Ascending aorta (tissue), 2 donors: Measurements from ENCODE around the gene ZNF607. TPM values are rescaled to one million over a fixed set of nuclear protein-coding genes. Genes with fewer than 3 reads are reported as not detected.
A peak's percentile ranks its signal among the peaks of the same experiment; 100 is the strongest.
"Not testable (repeated sequence)": the region's sequence is repeated elsewhere in the genome, so short reads cannot be mapped to it uniquely, and the experiment has no call there.

ENCODE experiments used
- DNase-seq, 2 donors: peaks; one replicate each; pipeline ENCODE4 v3.0.0-alpha.2; 2019; ENCODE audit warnings: low spot score in 2 of 2
- H3K27ac ChIP-seq, 2 donors: fragments of 200-600 bp; sonication (generic); one replicate each; pipeline ENCODE4 v1.5.1; 2016 to 2017; ENCODE audit warnings: mild to moderate bottlenecking in 1 of 2
- H3K27me3 ChIP-seq: fragments of 200-600 bp; sonication (generic); one replicate; pipeline ENCODE4 v1.5.1; 2017
- H3K36me3 ChIP-seq, 2 donors: fragments of 200-600 bp; sonication (generic); one replicate each; pipeline ENCODE4 v1.5.1; 2016
- H3K4me1 ChIP-seq, 2 donors: fragments of 200-600 bp; sonication (generic); one replicate each; pipeline ENCODE4 v1.5.1; 2016 to 2017; ENCODE audit warnings: mild to moderate bottlenecking in 1 of 2
- H3K4me3 ChIP-seq, 2 donors: fragments of 200-600 bp; sonication (generic); one replicate each; pipeline ENCODE4 v1.5.1; 2016 to 2017; ENCODE audit warnings: mild to moderate bottlenecking in 1 of 2
- H3K9me3 ChIP-seq, 2 donors: fragments of 200-600 bp; sonication (generic); one replicate each; pipeline ENCODE4 v1.5.1; 2016
- CTCF ChIP-seq, 3 experiments: fragments of 200-600 bp in 2 of 3; fragments of 450-650 bp in 1 of 3; sonication (generic) in 2 of 3; IDR thresholded peaks; one replicate each; pipeline ENCODE4 v1.5.1; 2016 to 2019; ENCODE audit warnings: antibody characterized with exemption in 3 of 3, mild to moderate bottlenecking in 1 of 3, moderate library complexity in 1 of 3
- intact Hi-C: fragments of 100-400 bp; cut with DNase I; formaldehyde crosslinking; loops from one replicate; pipeline ENCODE4 v1.15.1; 2023
- total RNA-seq: library from RNA; depleted of rRNA; stranded (reverse); fragments of >200 nt; gene quantifications from one replicate; pipeline ENCODE4 v1.1.0, GENCODE V29; 2016

ZNF607 gene
- 1.8 TPM for total RNA-seq

- Histone ChIP-seq H3K36me3 (peaks cover 0 to 10% of the 10 kb centered on the region in 2 donors), H3K27me3 (no peaks in the 10 kb centered on the region), H3K9me3 (no peaks in the 10 kb centered on the region), H3K4me1 (peaks cover 0 to 8% of the 10 kb centered on the region in 2 donors), H3K27ac (peak within 1 kb of the TSS; percentile 56 to 68), H3K4me3 (peak within 1 kb of the TSS; percentile 79 to 88)
- TF ChIP-seq CTCF (IDR thresholded peaks at IDR 0.05) = peak in 2 of 3 experiments; percentile 43 to 62
- peak; percentile 54 to 90 for DNase-seq
- intact Hi-C loops = no loop called here
These were observed at the start of gene ZNF607 for GRCh38 chr19:37719111-37719926. TSS of gene ZNF607 (minus strand) at chr19:37719761. CDS start at chr19:37711618, 8,143 bp downstream.

DNA sequence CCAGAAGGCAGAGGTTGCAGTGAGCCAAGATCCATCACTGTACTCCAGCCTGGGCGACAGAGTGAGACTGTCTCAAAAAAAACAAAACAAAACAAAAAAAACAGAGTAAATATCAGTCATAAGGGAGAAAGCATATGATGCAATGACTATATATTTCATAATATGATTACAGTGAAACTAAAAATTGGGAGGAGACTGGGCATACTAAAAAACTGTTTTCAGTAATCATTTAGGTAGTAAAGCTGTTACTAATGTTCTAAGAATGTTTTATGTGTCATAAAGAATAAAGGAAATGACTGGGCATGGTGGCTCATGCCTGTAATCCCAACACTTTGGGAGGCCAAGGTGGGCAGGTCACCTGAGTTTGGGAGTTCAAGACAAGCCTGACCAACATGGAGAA lies 43.9 kb upstream of the ZNF607 start:
- H3K36me3 ChIP-seq = peaks cover 13 to 68% of the 10 kb centered on the region in 2 donors

GRCh38 chr19:37757683-37758082 lies 38.1 kb upstream of the ZNF607 start:
- H3K4me1 ChIP-seq, H3K9me3 ChIP-seq, H3K27ac ChIP-seq, DNase-seq, intact Hi-C loops, H3K27me3 ChIP-seq, H3K4me3 ChIP-seq: not testable (repeated sequence)
- peaks cover 2 to 39% of the 10 kb centered on the region in 2 donors for H3K36me3 ChIP-seq

More for the DNA sequence above, 43.9 kb upstream of the ZNF607 start:
- H3K27me3 ChIP-seq = no peaks in the 10 kb centered on the region
- H3K27ac ChIP-seq = no peak overlapping the region
- no peak for TF ChIP-seq CTCF (IDR thresholded peaks at IDR 0.05)
- intact Hi-C loops = no loop called here
- DNase-seq = no peak
- H3K4me3 ChIP-seq = no peak overlapping the region
- H3K4me1 ChIP-seq = no peaks in the 10 kb centered on the region
- H3K9me3 ChIP-seq = peaks cover 0 to 6% of the 10 kb centered on the region in 2 donors

DNA sequence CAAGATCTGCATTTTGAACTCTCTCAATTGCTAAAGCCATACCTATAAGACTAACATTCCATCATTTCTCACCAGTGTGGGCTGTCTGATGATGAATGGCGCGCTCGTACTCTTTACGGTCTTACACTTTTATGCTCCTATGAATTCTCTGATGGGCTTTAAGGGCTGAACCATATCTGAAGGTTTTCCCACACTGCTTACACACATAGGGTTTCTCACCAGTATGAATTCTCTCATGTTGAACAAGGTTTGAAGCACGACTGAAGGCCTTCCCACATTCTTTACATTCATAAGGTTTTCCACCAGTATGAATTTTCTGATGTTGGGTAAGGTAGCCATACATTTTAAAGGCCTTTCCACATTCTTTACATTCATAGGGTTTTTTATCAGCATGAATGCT lies 18.8 kb upstream of the ZNF607 start:
- no peak for DNase-seq
- Histone ChIP-seq H3K4me3 (no peak overlapping the region), H3K9me3 (peaks cover 28 to 83% of the 10 kb centered on the region in 2 donors), H3K4me1 (no peaks in the 10 kb centered on the region), H3K36me3 (peaks cover 21 to 62% of the 10 kb centered on the region in 2 donors), H3K27ac (no peak overlapping the region), H3K27me3 (no peaks in the 10 kb centered on the region)
- intact Hi-C loops = no loop called here
- no peak for TF ChIP-seq CTCF (IDR thresholded peaks at IDR 0.05)

DNA sequence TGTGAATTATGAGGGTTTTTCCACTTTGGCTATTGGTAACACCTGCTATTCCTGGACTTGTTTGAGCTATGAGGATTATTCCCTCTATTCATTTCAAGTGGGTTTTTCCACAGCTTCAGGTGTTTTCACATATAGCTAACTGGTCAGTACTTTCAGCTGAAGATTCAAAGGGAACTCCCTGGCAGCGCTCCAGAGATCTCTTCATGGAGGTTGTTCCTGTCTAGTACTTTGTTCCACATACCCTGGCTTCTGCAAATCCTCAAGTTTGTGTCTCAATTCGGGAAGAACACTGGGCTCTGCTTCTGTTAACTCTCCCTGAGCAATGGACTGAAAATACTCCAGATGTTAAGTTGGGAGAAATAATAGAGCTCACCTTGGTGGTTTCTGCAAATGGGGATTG lies 5.6 kb upstream of the ZNF607 start:
- H3K27ac ChIP-seq = no peak overlapping the region
- no peaks in the 10 kb centered on the region for H3K36me3 ChIP-seq
- intact Hi-C loops = no loop called here
- no peak for TF ChIP-seq CTCF (IDR thresholded peaks at IDR 0.05)
- no peaks in the 10 kb centered on the region for H3K27me3 ChIP-seq
- no peaks in the 10 kb centered on the region for H3K4me1 ChIP-seq
- DNase-seq = no peak
- peaks cover 0 to 33% of the 10 kb centered on the region in 2 donors for H3K9me3 ChIP-seq
- no peak overlapping the region for H3K4me3 ChIP-seq

GRCh38 chr19:37719927-37720265 lies 335 bp upstream of the ZNF607 start:
- H3K4me3 ChIP-seq = peak overlapping the region; percentile 79 to 88
- no peaks in the 10 kb centered on the region for H3K9me3 ChIP-seq
- H3K27me3 ChIP-seq = no peaks in the 10 kb centered on the region
- H3K4me1 ChIP-seq = peaks cover 0 to 8% of the 10 kb centered on the region in 2 donors
- peaks cover 0 to 4% of the 10 kb centered on the region in 2 donors for H3K36me3 ChIP-seq
- H3K27ac ChIP-seq = peak overlapping the region; percentile 56 to 68
- TF ChIP-seq CTCF (IDR thresholded peaks at IDR 0.05) = no peak
- no peak for DNase-seq
- intact Hi-C loops = no loop called here
